OCI-M2 (cell line): ENCODE results near the gene ARFGAP2.
A peak's percentile ranks its signal among the peaks of the same experiment; 100 is the strongest.
"Not testable (repeated sequence)": the region's sequence is repeated elsewhere in the genome, so short reads cannot be mapped to it uniquely, and the experiment has no call there.

Experiments
- DNase-seq: peaks from one replicate; lab custom pipeline; 2025; ENCODE audit not compliant: unreplicated experiment; lab: John Stamatoyannopoulos, UW

ARFGAP2 gene

GRCh38 chr11:47176328-47177228 lies at the start of gene ARFGAP2:
TSS of gene ARFGAP2 (minus strand) at chr11:47176879. CDS start at chr11:47176853, 26 bp downstream.
- peak; percentile 53 for DNase-seq

GRCh38 chr11:47225552-47226400 lies 49.1 kb upstream of the ARFGAP2 start:
- no peak for DNase-seq

- no peak for DNase-seq
Observed at GRCh38 chr11:47222696-47223095, 46.0 kb upstream of the ARFGAP2 start.

GRCh38 chr11:47220401-47220821 lies 43.7 kb upstream of the ARFGAP2 start:
- DNase-seq: no peak

- no peak for DNase-seq
Observed at GRCh38 chr11:47216121-47216798, 39.6 kb upstream of the ARFGAP2 start.

- DNase-seq: no peak
Observed at GRCh38 chr11:47215366-47215910, 38.8 kb upstream of the ARFGAP2 start.

- peak; percentile 42 for DNase-seq
Observed at GRCh38 chr11:47213950-47214565, 37.4 kb upstream of the ARFGAP2 start.

GRCh38 chr11:47212938-47213337 lies 36.3 kb upstream of the ARFGAP2 start:
- DNase-seq: no peak

GRCh38 chr11:47208628-47209027 lies 31.9 kb upstream of the ARFGAP2 start:
- DNase-seq: no peak

- not testable (repeated sequence) for DNase-seq
Observed at GRCh38 chr11:47208008-47208552, 31.4 kb upstream of the ARFGAP2 start.

- DNase-seq: no peak
Observed at GRCh38 chr11:47207459-47207858, 30.8 kb upstream of the ARFGAP2 start.

GRCh38 chr11:47206577-47206976 lies 29.9 kb upstream of the ARFGAP2 start:
- not testable (repeated sequence) for DNase-seq

- no peak for DNase-seq
Observed at GRCh38 chr11:47204637-47204989, 27.9 kb upstream of the ARFGAP2 start.

GRCh38 chr11:47202576-47202975 lies 25.9 kb upstream of the ARFGAP2 start:
- no peak for DNase-seq

GRCh38 chr11:47201015-47201414 lies 24.3 kb upstream of the ARFGAP2 start:
- no peak for DNase-seq

GRCh38 chr11:47198161-47198560 lies 21.5 kb upstream of the ARFGAP2 start:
- not testable (repeated sequence) for DNase-seq

- DNase-seq: no peak
Observed at GRCh38 chr11:47192111-47192510, 15.4 kb upstream of the ARFGAP2 start.

GRCh38 chr11:47191137-47191536 lies 14.5 kb upstream of the ARFGAP2 start:
- DNase-seq: not testable (repeated sequence)

- no peak for DNase-seq
Observed at GRCh38 chr11:47189100-47189834, 12.6 kb upstream of the ARFGAP2 start.

GRCh38 chr11:47188259-47188658 lies 11.6 kb upstream of the ARFGAP2 start:
- no peak for DNase-seq
